Amniotic epithelial cell (primary cell): ENCODE results near the gene BPIFB2.
"Not testable (repeated sequence)": the region's sequence is repeated elsewhere in the genome, so short reads cannot be mapped to it uniquely, and the experiment has no call there.

Source experiments
- DNase-seq: peaks from one replicate; pipeline ENCODE4 v3.0.0-alpha.2; 2010; ENCODE audit warnings: low read depth

BPIFB2 gene

GRCh38 chr20:32970973-32971300 lies 36.6 kb upstream of the BPIFB2 start:
- DNase-seq, result no peak

DNA sequence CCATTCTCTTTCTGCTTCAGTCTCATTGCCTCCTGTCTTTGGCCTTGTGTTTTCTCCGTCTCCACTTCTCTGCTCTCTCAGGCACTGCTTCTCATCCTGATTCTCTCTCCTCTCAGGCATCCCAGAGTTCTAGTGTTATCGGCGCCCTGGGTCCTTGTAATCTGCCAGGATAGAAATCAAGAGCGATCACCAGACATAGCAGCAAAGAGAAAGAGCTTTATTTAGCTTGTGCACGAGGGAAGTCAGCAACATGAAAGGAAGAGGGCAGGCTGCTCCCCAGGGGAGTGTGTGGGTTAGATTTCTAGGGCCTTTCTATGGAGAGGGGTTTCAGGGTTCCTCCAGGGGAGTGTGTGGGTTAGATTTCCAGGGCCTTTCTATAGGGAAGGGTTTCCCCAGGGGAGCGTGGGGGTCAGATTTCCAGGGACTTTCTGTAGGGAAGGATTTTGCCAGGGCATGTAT lies 35.8 kb upstream of the BPIFB2 start:
- no peak for DNase-seq

DNA sequence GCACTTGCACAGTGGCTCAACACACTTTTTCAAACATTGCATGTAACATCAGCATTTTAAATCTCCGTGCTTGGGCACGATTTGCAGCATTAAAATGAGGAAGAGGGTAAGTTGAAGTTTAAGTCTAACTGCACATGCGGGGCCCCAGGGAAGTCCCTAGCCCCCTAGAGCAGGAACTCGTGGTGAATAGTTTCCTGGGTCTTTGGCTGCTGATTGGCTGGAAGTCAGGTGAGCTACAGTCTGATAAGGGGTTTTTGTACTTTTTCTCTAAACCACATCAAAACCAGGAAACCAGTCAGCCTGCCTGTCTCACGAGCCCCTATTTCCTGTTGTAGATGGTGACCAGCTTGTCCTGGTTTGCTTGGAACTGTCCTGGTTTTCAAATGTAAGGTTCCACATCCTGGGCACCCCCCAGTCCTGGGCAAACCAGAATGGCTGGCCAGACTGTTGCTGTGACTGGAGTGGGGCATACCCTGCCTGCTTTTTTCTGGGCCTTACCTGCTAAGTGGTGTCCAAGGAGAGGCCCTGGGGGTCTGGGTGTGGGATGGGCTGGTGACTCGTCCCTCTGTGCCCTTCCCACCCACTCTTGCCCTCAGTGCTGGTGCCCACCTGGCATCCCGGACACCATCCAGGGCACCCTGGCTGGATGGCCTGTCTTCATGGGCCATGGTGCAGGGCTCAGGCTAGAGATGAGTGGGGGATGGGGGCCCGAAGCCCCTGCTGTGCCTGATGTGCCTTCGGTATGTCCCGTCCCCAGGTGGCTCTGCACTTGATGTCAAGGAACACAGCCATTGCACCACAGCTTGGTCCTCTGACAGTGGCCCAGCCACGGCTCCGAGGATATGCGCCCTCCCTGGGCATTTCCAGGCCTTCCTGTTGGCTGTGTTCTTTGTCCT lies 35.1 kb upstream of the BPIFB2 start:
- no peak for DNase-seq

- no peak for DNase-seq
Measured at GRCh38 chr20:32973077-32973717, 34.3 kb upstream of the BPIFB2 start.

GRCh38 chr20:32974204-32975064 lies 33.1 kb upstream of the BPIFB2 start:
- not testable (repeated sequence) for DNase-seq

- not testable (repeated sequence) for DNase-seq
Measured at GRCh38 chr20:32975121-32975520, 32.4 kb upstream of the BPIFB2 start.

DNA sequence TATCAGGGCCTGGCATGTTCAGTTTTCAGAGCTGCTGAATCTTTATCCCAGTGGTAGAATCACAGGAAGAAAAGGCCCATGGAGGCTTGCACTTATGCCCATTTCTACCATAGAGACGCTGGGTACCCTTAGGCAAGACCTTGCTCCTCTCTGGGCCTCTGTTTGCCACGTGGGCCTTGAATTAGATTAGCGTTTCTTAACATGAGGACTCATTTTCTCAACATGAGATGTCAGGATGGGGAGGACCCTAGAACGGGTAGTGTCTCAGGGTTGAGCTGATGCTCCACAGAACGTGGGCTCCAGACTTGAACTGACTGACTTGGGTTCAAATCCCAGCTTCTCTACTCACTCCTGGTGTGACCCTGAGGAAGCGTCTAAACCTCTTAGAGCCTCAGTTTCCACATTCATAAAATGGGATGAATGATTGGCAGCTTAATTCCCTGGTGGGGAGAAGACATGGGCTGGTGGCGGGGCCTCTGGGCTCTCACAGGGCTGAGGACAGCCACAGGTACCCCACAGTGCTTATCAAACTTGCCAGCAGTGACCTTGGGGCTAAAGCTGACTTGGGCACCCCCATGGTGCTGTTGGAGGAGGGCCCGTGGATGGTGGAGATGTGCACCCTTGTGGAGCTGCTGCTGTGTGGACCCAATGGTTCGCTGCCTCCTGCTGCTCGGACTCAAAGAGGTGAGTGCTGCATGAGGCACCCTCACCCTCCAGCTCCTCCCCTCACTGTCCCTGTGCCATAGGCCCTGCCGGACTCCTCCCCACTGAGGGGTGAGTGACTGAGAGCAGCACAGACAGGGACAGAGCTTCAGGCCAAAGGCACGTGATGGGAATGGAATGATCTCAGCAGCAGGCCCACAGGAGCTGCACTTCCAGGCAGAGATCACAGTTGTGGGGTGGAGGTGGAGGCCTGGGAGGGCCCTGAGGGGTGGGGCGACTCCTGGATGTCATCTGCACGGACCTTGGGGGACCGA lies 31.5 kb upstream of the BPIFB2 start:
- DNase-seq, result no peak

GRCh38 chr20:32976746-32977145 lies 30.8 kb upstream of the BPIFB2 start:
- DNase-seq, result no peak

GRCh38 chr20:32977281-32978008 lies 30.1 kb upstream of the BPIFB2 start:
- no peak for DNase-seq

GRCh38 chr20:32978009-32978335 lies 29.5 kb upstream of the BPIFB2 start:
- DNase-seq, result no peak

DNA sequence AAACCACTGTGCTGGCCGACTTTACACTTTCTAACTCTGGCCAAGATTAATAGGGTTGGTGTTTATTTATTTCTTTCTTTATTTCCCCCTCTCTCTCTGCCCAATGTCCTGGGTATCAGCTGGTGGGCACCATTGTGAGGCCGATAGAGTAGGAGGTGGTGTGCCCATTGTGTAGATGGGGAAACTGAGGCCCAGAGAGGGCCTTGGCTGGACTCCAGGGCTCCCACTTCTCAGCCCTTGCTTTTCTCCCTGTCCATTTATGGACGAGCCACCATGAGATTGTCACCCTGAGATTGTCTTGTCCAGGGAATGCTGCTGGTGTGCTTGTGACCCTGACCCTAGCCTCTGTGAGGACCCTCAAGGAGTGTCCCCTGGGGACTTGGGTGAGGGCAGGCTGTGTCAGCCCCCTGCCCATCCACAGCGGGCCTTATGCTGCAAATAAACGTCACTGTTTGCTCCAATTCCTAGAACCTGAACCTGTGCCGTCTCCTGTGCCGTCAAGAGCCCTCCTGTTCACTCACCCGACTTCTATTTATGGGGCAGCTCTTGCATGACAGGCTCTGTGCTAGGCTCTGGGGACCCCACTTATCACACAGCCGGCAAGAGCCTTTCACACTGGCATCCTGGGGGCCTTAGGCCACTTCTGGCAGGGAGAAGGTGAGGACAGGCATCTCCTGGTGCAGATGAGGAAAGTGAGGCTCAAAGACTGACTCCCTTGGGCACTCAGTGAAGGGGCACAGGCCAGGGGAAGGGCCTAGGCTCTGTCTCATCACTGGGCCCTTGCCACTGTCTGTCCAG lies 28.1 kb upstream of the BPIFB2 start:
- DNase-seq, result no peak

DNA sequence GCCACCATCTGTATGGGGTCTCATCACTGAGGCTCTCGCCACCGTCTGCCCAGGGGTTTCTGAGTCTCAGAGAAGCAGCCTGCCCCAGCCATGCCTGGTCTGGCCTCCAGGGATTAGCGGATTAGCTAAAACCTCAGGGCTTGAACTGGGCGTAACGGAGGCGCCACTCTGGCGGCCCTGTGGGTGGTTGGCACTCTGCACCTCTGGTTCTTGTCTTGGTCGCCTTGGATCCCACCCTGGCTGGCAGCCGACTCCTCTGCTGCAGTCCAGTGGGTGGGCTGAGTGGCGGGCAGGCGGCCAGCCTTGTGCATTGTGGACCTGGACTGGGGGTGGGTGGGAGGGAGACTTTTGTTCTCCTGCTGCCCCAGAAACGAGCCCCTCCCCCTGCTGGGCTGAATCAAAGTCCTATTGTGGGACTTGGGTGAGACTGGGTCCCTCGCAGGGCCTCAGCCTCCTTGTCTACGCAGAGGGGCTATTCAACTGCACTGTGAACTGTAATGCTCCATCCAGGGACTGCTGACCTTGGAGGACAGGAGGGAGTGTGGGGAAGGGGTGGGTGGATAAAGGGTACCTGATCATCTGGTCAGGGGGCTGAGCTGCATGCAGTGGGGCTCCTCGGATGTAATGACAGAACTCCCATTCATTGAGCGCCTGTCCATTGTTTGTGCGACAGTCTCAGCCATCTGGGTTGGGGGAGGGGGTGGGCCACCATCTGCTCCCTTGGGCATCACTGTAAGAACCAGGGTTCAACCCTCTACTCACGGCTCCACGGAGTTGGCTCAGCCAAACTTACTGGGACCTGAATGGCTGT lies 27.2 kb upstream of the BPIFB2 start:
- DNase-seq, result peak; percentile 4

DNA sequence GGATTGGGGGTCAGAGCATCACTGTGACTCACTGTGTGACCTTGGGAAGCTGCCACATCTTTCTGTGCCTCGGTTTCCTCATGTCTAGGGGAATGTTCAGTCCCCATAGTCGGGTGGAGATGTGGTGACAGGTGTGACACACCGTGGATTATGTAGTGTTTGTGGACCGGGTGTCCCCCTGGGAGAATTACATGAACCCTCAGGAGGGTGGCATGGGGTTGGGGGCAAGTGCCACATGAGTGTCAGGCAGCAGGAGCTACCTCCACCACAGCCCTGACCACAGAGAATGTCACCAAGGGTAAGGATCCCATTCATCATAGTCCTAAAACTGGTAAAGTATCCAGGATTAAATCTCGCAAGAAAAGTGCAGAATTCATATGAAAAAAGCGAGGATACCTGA lies 26.5 kb upstream of the BPIFB2 start:
- no peak for DNase-seq

- DNase-seq, result no peak
Measured at GRCh38 chr20:32982617-32983458, 24.7 kb upstream of the BPIFB2 start.

- no peak for DNase-seq
Measured at GRCh38 chr20:32983459-32984112, 23.9 kb upstream of the BPIFB2 start.

GRCh38 chr20:32984196-32984595 lies 23.3 kb upstream of the BPIFB2 start:
- DNase-seq, result no peak

GRCh38 chr20:32984631-32985354 lies 22.7 kb upstream of the BPIFB2 start:
- DNase-seq, result no peak
